GM12878 (cell line): ENCODE results near the gene NHSL2.

Experiments
- POLR2A ChIP-seq: IDR thresholded peaks from 2 replicates; pipeline ENCODE4 v1.6.1; 2011; ENCODE audit warnings: low read depth, mild to moderate bottlenecking, low read length
- SMAD1 ChIP-seq: fragments of 450-650 bp; IDR thresholded peaks from 2 replicates; pipeline ENCODE4 v1.6.1; 2018; ENCODE audit warnings: mild to moderate bottlenecking, low read depth; ENCODE audit not compliant: partially characterized antibody
- TAF1 ChIP-seq: IDR thresholded peaks from 2 replicates; pipeline ENCODE4 v1.6.1; 2011; ENCODE audit warnings: mild to moderate bottlenecking, low read depth, low read length, borderline replicate concordance
- ZNF274 ChIP-seq: IDR thresholded peaks from one replicate; pipeline ENCODE4 v1.8.0; 2011; ENCODE audit not compliant: insufficient read length, insufficient read depth
- ZSCAN29 ChIP-seq: fragments of 450-650 bp; IDR thresholded peaks from 2 replicates; pipeline ENCODE4 v1.6.1; 2017; ENCODE audit warnings: mild to moderate bottlenecking, moderate library complexity
- TF ChIP-seq, protein P1 (sequence below): IDR thresholded peaks from 2 replicates; pipeline ENCODE4 v1.6.1; 2012; ENCODE audit warnings: low read length, inconsistent platforms

DNA sequence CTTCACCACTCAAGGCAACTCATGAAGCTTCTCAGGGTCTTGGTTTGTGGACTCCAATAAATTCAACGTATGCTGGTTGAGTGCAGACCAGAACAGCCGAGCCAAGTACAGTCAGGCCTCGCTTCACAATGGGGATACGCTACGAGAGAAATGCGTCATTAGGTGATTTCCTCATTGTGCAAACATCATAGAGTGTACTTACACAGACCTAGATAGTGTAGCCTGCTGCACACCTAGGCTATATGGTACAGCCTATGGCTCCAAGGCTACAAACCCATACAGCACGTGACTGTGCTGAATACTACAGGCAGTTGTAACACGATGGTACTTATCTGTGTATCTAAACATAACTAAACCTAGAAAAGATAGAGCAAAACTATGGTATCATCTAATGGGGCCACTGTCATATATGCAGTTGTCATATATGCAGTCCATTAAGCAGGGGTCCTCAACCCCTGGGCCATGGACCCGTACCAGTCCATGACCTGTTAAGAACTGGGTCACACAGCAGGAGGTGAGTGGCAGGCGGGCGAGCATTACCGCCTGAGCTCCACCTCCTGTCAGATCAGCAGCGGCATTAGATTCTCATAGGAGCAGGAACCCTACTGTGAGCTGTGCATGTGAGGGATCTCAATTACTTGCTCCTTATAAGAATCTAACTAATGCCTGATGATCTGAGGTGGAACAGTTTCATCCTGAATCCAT lies 189.6 kb downstream of the NHSL2 start:
- TF ChIP-seq, protein P1, sequence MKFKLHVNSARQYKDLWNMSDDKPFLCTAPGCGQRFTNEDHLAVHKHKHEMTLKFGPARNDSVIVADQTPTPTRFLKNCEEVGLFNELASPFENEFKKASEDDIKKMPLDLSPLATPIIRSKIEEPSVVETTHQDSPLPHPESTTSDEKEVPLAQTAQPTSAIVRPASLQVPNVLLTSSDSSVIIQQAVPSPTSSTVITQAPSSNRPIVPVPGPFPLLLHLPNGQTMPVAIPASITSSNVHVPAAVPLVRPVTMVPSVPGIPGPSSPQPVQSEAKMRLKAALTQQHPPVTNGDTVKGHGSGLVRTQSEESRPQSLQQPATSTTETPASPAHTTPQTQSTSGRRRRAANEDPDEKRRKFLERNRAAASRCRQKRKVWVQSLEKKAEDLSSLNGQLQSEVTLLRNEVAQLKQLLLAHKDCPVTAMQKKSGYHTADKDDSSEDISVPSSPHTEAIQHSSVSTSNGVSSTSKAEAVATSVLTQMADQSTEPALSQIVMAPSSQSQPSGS: no peak
- TF ChIP-seq ZSCAN29 (no peak), ZNF274 (no peak), TAF1 (no peak), POLR2A (no peak), SMAD1 (no peak)
